Left renal cortex interstitium (tissue), 4 donors: ENCODE data around the gene RIBC1. TPM values are rescaled to one million over a fixed set of nuclear protein-coding genes. Genes with fewer than 3 reads are reported as not detected.
"Not testable (repeated sequence)": the region's sequence is repeated elsewhere in the genome, so short reads cannot be mapped to it uniquely, and the experiment has no call there.

ENCODE experiments used
- DNase-seq, 4 donors: peaks; one replicate each; pipeline ENCODE4 v3.0.0-alpha.2; 2013; ENCODE audit warnings: low read depth in 4 of 4, low spot score in 2 of 4, missing footprints in 1 of 4
- polyA plus RNA-seq, 4 donors: library from polyadenylated mRNA; unstranded; fragments of 120-200 nt; gene quantifications; one replicate each; pipeline ENCODE4 v1.2.1, GENCODE V29; 2013; ENCODE audit not compliant: insufficient read length in 4 of 4

Gene RIBC1
- polyA plus RNA-seq, 4 donors: 3.4 to 5.6 (median 4.6) TPM

- DNase-seq: peak in 2 of 4 donors; percentile 51 to 65
Measured at GRCh38 chrX:53433651-53434639, 11.3 kb downstream of the RIBC1 start, which contains the start of gene HSD17B10. HSD17B10 (minus strand) TSS chrX:53434370; CDS start chrX:53434345, 25 bp downstream.

GRCh38 chrX:53435997-53436396, 13.3 kb downstream of the RIBC1 start:
- DNase-seq: no peak

- no peak for DNase-seq
Measured at GRCh38 chrX:53437206-53437605, 14.5 kb downstream of the RIBC1 start.

- no peak for DNase-seq
Measured at GRCh38 chrX:53438174-53438831, 15.6 kb downstream of the RIBC1 start.

GRCh38 chrX:53438832-53439230, 16.2 kb downstream of the RIBC1 start:
- DNase-seq: no peak

- DNase-seq: no peak
Measured at GRCh38 chrX:53440101-53440500, 17.4 kb downstream of the RIBC1 start.

GRCh38 chrX:53440621-53441517, 18.2 kb downstream of the RIBC1 start:
- DNase-seq: no peak

- DNase-seq: no peak
Measured at GRCh38 chrX:53441531-53442321, 19.1 kb downstream of the RIBC1 start.

- DNase-seq: no peak
Measured at GRCh38 chrX:53442322-53442631, 19.6 kb downstream of the RIBC1 start.

- DNase-seq: no peak
Measured at GRCh38 chrX:53445977-53446376, 23.3 kb downstream of the RIBC1 start.

- DNase-seq: no peak
Measured at GRCh38 chrX:53447441-53447840, 24.8 kb downstream of the RIBC1 start.

GRCh38 chrX:53449632-53450031, 27.0 kb downstream of the RIBC1 start:
- no peak for DNase-seq

GRCh38 chrX:53452812-53453211, 30.1 kb downstream of the RIBC1 start:
- DNase-seq: no peak

- no peak for DNase-seq
Measured at GRCh38 chrX:53456254-53456653, 33.6 kb downstream of the RIBC1 start.

GRCh38 chrX:53458082-53458481, 35.4 kb downstream of the RIBC1 start:
- DNase-seq: no peak

GRCh38 chrX:53468659-53469058, 46.0 kb downstream of the RIBC1 start:
- DNase-seq: not testable (repeated sequence)

GRCh38 chrX:53471346-53471745, 48.7 kb downstream of the RIBC1 start:
- DNase-seq: no peak

- no peak for DNase-seq
Measured at GRCh38 chrX:53474707-53475106, 52.0 kb downstream of the RIBC1 start.

- no peak for DNase-seq
Measured at GRCh38 chrX:53476371-53476770, 53.7 kb downstream of the RIBC1 start.

- no peak for DNase-seq
Measured at GRCh38 chrX:53479301-53479700, 56.6 kb downstream of the RIBC1 start.
